ENCODE data around the gene CD6. TPM values are rescaled to one million over a fixed set of nuclear protein-coding genes. Genes with fewer than 3 reads are reported as not detected.

Gene CD6
- total RNA-seq, 1 experiment from 2014 or later: not detected

DNA sequence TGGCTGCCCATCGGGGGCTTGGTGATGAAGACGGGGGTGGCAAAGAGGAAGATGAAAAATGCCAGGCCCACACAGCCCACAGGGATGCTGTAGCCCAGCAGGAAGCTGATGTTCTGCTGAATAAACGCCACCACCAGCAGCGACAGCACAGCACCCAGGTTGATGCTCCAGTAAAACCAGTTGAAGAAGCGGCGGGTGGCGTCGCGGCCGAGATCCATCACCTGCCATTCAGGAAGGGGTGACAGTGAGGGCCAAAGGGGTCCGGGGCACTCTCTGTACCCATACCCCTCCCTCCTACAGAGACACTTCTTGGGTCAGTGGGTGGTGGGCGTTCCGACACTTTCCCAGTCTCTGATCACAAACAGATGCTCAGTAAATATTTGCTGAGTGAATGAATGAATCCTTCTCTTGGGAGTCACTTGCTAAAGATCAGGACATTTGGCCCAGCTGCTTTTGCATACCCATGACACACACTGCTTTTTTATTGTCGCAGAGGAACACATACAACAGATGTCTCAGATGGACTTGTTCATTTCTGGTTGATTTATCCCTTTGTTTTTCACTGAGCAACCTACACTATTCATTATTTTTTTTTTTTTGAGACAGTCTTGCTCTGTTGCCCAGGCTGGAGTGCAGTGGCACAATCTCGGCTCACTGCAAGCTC is 24.7 kb upstream of the CD6 start:
- H3K23me2 ChIP-seq (ENCODE audit: insufficient read length, low read depth, low read length, poor library complexity, severe bottlenecking): peaks cover 8% of the 10 kb centered on the region
- WGBS (ENCODE audit: extremely low coverage, insufficient read length, low lambda C conversion rate): no CpG with 5 or more reads among the region's 15 CpGs
- Mint-ChIP-seq H3K36me3 (ENCODE audit: insufficient read depth in 1 of 3, low read depth in 3 of 3) (peaks cover 0 to 9% (median 2%) of the 10 kb centered on the region in 3 experiments; a peak in 4 of 7 replicates), H3K4me3 (no peak overlapping the region), H3K9me3 (no peaks in the 10 kb centered on the region; a peak in 1 of 5 replicates), H3K27me3 (ENCODE audit: low read depth) (peaks cover 29% of the 10 kb centered on the region), H3K27ac (no peak overlapping the region), H3K4me1 (peaks cover 26 to 34% of the 10 kb centered on the region in 2 experiments)
- H2BK120ac ChIP-seq (ENCODE audit: low read depth, low read length, poor library complexity, severe bottlenecking): no peak overlapping the region
- H3K4me2 ChIP-seq (ENCODE audit: insufficient read depth, insufficient read length, low read length): no peak overlapping the region
- TF ChIP-seq, protein P1, sequence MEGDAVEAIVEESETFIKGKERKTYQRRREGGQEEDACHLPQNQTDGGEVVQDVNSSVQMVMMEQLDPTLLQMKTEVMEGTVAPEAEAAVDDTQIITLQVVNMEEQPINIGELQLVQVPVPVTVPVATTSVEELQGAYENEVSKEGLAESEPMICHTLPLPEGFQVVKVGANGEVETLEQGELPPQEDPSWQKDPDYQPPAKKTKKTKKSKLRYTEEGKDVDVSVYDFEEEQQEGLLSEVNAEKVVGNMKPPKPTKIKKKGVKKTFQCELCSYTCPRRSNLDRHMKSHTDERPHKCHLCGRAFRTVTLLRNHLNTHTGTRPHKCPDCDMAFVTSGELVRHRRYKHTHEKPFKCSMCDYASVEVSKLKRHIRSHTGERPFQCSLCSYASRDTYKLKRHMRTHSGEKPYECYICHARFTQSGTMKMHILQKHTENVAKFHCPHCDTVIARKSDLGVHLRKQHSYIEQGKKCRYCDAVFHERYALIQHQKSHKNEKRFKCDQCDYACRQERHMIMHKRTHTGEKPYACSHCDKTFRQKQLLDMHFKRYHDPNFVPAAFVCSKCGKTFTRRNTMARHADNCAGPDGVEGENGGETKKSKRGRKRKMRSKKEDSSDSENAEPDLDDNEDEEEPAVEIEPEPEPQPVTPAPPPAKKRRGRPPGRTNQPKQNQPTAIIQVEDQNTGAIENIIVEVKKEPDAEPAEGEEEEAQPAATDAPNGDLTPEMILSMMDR (conservative IDR thresholded peaks at IDR 0.05): no peak
- H3K18ac ChIP-seq (ENCODE audit: insufficient read length, low read depth, low read length): no peak overlapping the region
- H2BK15ac ChIP-seq (ENCODE audit: low read depth, low read length): no peak overlapping the region
- H3K56ac ChIP-seq (ENCODE audit: insufficient read length, low read depth, low read length): no peak overlapping the region
- H3K4me1 ChIP-seq (ENCODE audit: insufficient read depth, low read length): no peaks in the 10 kb centered on the region
- no peak overlapping the region for H3T11ph ChIP-seq (ENCODE audit: low read length)
- H2AFZ ChIP-seq (ENCODE audit: low read length): no peak overlapping the region
- no peak overlapping the region for H4K5ac ChIP-seq (ENCODE audit: insufficient read length, low read depth, low read length)
- H3K4ac ChIP-seq (ENCODE audit: low read depth, low read length): no peak overlapping the region
- H2BK12ac ChIP-seq (ENCODE audit: insufficient read length, low read depth, low read length): no peak overlapping the region
- no peaks in the 10 kb centered on the region for H3K79me1 ChIP-seq (ENCODE audit: insufficient read depth, low read depth, low read length, poor library complexity, severe bottlenecking)
- no peak overlapping the region for H4K91ac ChIP-seq (ENCODE audit: insufficient read length, low read depth, low read length)
- no peaks in the 10 kb centered on the region; the same call in 1 of the 2 replicates for H3K27me3 ChIP-seq (ENCODE audit: insufficient read depth, low read length)
- no peak overlapping the region for H4K8ac ChIP-seq (replicated peaks; ENCODE audit: insufficient read length, low read depth, low read length)
- H3K9me3 ChIP-seq (ENCODE audit: control insufficient read depth, low read depth, low read length): no peaks in the 10 kb centered on the region
- DNase-seq: no peak
- no peak overlapping the region for H3K23ac ChIP-seq (ENCODE audit: insufficient read length, low read depth, low read length)
- no peak overlapping the region for H3K9ac ChIP-seq (ENCODE audit: extremely low read depth, insufficient read length, low read length)
- H3K79me2 ChIP-seq (ENCODE audit: insufficient read depth, low read length): no peaks in the 10 kb centered on the region
- no peak overlapping the region for H2BK20ac ChIP-seq (ENCODE audit: low read depth, low read length, poor library complexity, severe bottlenecking)
- no peak overlapping the region for H3K27ac ChIP-seq (ENCODE audit: insufficient read length, low read depth, low read length)
- H3K14ac ChIP-seq (ENCODE audit: insufficient read depth, low read length): no peak overlapping the region
- no peak overlapping the region for H2AK5ac ChIP-seq (ENCODE audit: insufficient read length, low read length)
- H4K20me1 ChIP-seq (ENCODE audit: control insufficient read depth, insufficient read depth, insufficient read length): no peaks in the 10 kb centered on the region
- H2BK5ac ChIP-seq (ENCODE audit: insufficient read length, low read length): no peak overlapping the region

All from H9 (cell line).